ENCODE measurements around the gene DDX54.
A peak's percentile ranks its signal among the peaks of the same experiment; 100 is the strongest.

Gene DDX54

GRCh38 chr12:113191227-113191626 is 5.9 kb upstream of the DDX54 start:
- DNase-seq (ENCODE audit: low read depth in 3 of 3, low spot score in 1 of 3): no peak

GRCh38 chr12:113190761-113191160 is 5.5 kb upstream of the DDX54 start:
- no peak for DNase-seq (ENCODE audit: low read depth in 3 of 3, low spot score in 1 of 3)

- no peak for DNase-seq (ENCODE audit: low read depth in 3 of 3, low spot score in 1 of 3)
These were observed 4.1 kb upstream of the DDX54 start for GRCh38 chr12:113189361-113189760.

- DNase-seq (ENCODE audit: low read depth in 3 of 3, low spot score in 1 of 3): no peak
These were observed 1.5 kb upstream of the DDX54 start for GRCh38 chr12:113186666-113187325.

GRCh38 chr12:113186033-113186365 is 721 bp upstream of the DDX54 start:
- no peak for DNase-seq (ENCODE audit: low read depth in 3 of 3, low spot score in 1 of 3)

GRCh38 chr12:113184900-113185179 is 438 bp downstream of the DDX54 start:
- peak; percentile 59 to 74 (median 69) for DNase-seq (ENCODE audit: low read depth in 3 of 3, low spot score in 1 of 3)

- no peak for DNase-seq (ENCODE audit: low read depth in 3 of 3, low spot score in 1 of 3)
These were observed 979 bp downstream of the DDX54 start for GRCh38 chr12:113184098-113184899.

GRCh38 chr12:113183030-113183589 is 2.2 kb downstream of the DDX54 start:
- no peak for DNase-seq (ENCODE audit: low read depth in 3 of 3, low spot score in 1 of 3)

GRCh38 chr12:113181975-113182374 is 3.3 kb downstream of the DDX54 start:
- no peak for DNase-seq (ENCODE audit: low read depth in 3 of 3, low spot score in 1 of 3)

GRCh38 chr12:113180333-113180732 is 4.9 kb downstream of the DDX54 start:
- DNase-seq (ENCODE audit: low read depth in 3 of 3, low spot score in 1 of 3): no peak

GRCh38 chr12:113179023-113179422 is 6.3 kb downstream of the DDX54 start:
- DNase-seq (ENCODE audit: low read depth in 3 of 3, low spot score in 1 of 3): no peak

- peak; percentile 31 to 76 (median 55) for DNase-seq (ENCODE audit: low read depth in 3 of 3, low spot score in 1 of 3)
These were observed 10.6 kb downstream of the DDX54 start for GRCh38 chr12:113174461-113175384.

- no peak for DNase-seq (ENCODE audit: low read depth in 3 of 3, low spot score in 1 of 3)
These were observed 12.1 kb downstream of the DDX54 start for GRCh38 chr12:113173081-113173698.

- DNase-seq (ENCODE audit: low read depth in 3 of 3, low spot score in 1 of 3): no peak
These were observed 13.1 kb downstream of the DDX54 start for GRCh38 chr12:113172185-113172584.

GRCh38 chr12:113171543-113171942 is 13.7 kb downstream of the DDX54 start:
- no peak for DNase-seq (ENCODE audit: low read depth in 3 of 3, low spot score in 1 of 3)

GRCh38 chr12:113170926-113171325 is 14.4 kb downstream of the DDX54 start:
- no peak for DNase-seq (ENCODE audit: low read depth in 3 of 3, low spot score in 1 of 3)

GRCh38 chr12:113170457-113170856 is 14.8 kb downstream of the DDX54 start:
- DNase-seq (ENCODE audit: low read depth in 3 of 3, low spot score in 1 of 3): no peak

- DNase-seq (ENCODE audit: low read depth in 3 of 3, low spot score in 1 of 3): no peak
These were observed 15.6 kb downstream of the DDX54 start for GRCh38 chr12:113169697-113170096.

- no peak for DNase-seq (ENCODE audit: low read depth in 3 of 3, low spot score in 1 of 3)
These were observed 17.4 kb downstream of the DDX54 start for GRCh38 chr12:113167868-113168267.

GRCh38 chr12:113165521-113166450 is 19.5 kb downstream of the DDX54 start:
- DNase-seq (ENCODE audit: low read depth in 3 of 3, low spot score in 1 of 3): no peak
